AG09319 (cell line): ENCODE results near the gene SH3GL1.
A peak's percentile ranks its signal among the peaks of the same experiment; 100 is the strongest.
"Not testable (repeated sequence)": the region's sequence is repeated elsewhere in the genome, so short reads cannot be mapped to it uniquely, and the experiment has no call there.

Experiments used
- DNase-seq: peaks from one replicate; pipeline ENCODE4 v3.0.0-alpha.2; 2010; ENCODE audit warnings: low read depth; ENCODE audit errors: extremely low read depth
- CTCF ChIP-seq: IDR thresholded peaks from 2 replicates; pipeline ENCODE4 v1.5.1; 2011; ENCODE audit warnings: low read depth, mild to moderate bottlenecking, inconsistent platforms, low read length, moderate library complexity

SH3GL1 gene

DNA sequence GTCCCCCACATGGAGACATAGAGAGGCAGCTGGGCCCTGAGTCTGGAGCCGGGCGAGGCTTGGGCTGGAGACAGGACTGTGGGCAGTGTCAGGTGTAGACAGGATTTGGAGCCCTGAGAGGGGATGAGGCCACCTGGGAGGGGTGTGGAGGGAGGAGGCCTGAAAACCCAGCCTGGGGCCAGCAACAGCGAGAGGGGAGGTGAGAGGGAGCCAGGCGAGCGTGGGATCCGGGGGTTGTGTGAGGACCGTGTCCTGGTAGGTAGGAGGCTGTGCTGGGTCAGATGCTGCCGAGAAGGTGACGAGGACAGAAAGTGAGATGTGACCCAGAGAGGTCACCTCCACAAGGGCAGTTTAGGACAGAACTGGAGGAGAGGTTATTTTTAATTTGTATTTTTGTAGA is 49.6 kb downstream of the SH3GL1 start:
- no peak for TF ChIP-seq CTCF

GRCh38 chr19:4350111-4350510 is 50.2 kb downstream of the SH3GL1 start:
- no peak for TF ChIP-seq CTCF
- DNase-seq: no peak

More for the DNA sequence above, 49.6 kb downstream of the SH3GL1 start:
- DNase-seq: no peak

DNA sequence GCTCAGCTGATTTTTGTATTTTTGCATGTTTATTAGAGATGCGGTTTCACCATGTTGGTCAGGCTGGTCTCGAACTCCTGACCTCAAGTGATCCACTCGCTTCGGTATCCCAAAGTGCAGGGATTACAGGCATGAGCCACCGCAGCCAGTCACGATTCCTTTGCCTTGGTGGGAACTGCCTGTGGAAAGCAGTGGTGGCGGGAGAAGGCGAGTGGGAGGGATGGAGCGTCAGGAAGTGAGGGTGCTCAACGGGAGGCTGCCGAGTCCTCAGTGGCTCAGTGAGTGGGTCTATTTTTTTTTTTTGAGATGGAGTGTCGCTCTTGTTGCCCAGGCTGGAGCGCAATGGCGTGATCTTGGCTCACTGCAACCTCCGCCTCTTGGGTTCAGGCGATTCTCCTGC is 51.1 kb downstream of the SH3GL1 start:
- not testable (repeated sequence) for DNase-seq

- DNase-seq: no peak
- TF ChIP-seq CTCF: no peak
These were observed 52.8 kb downstream of the SH3GL1 start for GRCh38 chr19:4347521-4347920.

GRCh38 chr19:4346020-4346383 is 54.3 kb downstream of the SH3GL1 start:
- no peak for TF ChIP-seq CTCF
- DNase-seq: no peak

GRCh38 chr19:4345342-4346019 is 54.9 kb downstream of the SH3GL1 start:
- no peak for DNase-seq
- no peak for TF ChIP-seq CTCF

GRCh38 chr19:4343370-4344307 is 56.7 kb downstream of the SH3GL1 start, which contains the start of gene MPND:
MPND (plus strand) TSS chr19:4343562; CDS start chr19:4343594, 32 bp downstream.
- DNase-seq: peak; percentile 39
- TF ChIP-seq CTCF: no peak
